ENCODE results near the gene CIZ1. TPM values are rescaled to one million over a fixed set of nuclear protein-coding genes. Genes with fewer than 3 reads are reported as not detected.

The CIZ1 gene
- total and polyA plus RNA-seq, 10 of the 15 experiments (the other 5 are each of a cell fraction or from before 2014, with no cell fraction given) = 1.8 to 91.6 (median 35.4) TPM

- intact Hi-C loops (cut with micrococcal nuclease; ENCODE audit: unreplicated experiment) = no loop called here
- ChIA-PET RAD21 (ENCODE audit: unreplicated experiment) (interaction anchor here (1.1 kb wide), 1 partner anchor 31 kb away, joined by 3 read pairs; no protein-coding TSS in a partner anchor), POLR2A (interaction anchor here (0.6 to 1.5 kb wide), 3 partner anchors 10 to 717 kb away, joined by 3 to 5 read pairs (median 5); partner anchors contain the start of gene NAIF1), CTCF (interaction anchor here (1.0 to 1.6 kb wide), 4 partner anchors 23 to 571 kb away, joined by 3 to 8 read pairs (median 4); no protein-coding TSS in a partner anchor), SMC1A (ENCODE audit: uncharacterized antibody, unreplicated experiment) (interaction anchor here (0.7 to 1.6 kb wide), 4 partner anchors 33 to 182 kb away, joined by 3 to 4 read pairs (median 3); partner anchors contain the start of genes GOLGA2 and SWI5)
- ATAC-seq (peak; percentile 60), FAIRE-seq (no peak), DNase-seq (ENCODE audit: low read depth, low spot score) (peak; percentile 37)
- no peaks in the 10 kb centered on the region for H3K9me3 ChIP-seq (replicated peaks; ENCODE audit: control insufficient read depth, insufficient read depth, low read length)
- peaks cover 8% of the 10 kb centered on the region for H3K4me1 ChIP-seq (ENCODE audit: control insufficient read depth, insufficient read depth, low read length)
- peak overlapping the region; percentile 85 for H3K27ac ChIP-seq (ENCODE audit: control insufficient read depth, insufficient read depth)
- no peaks in the 10 kb centered on the region for H4K20me1 ChIP-seq (ENCODE audit: control insufficient read depth, insufficient read depth)
- H3K27me3 ChIP-seq (replicated peaks in 1 of 2; ENCODE audit: control insufficient read depth in 2 of 2, insufficient read depth in 2 of 2, low read length in 1 of 2) = no peaks in the 10 kb centered on the region
- peaks cover 0 to 10% of the 10 kb centered on the region in 2 experiments; a peak in 2 of 4 replicates for H3K36me3 ChIP-seq (ENCODE audit: control insufficient read depth in 2 of 2, insufficient read depth in 2 of 2, low read length in 1 of 2)
- TF ChIP-seq GABPA (IDR thresholded peaks at IDR 0.05; ENCODE audit: low read depth) (0 out of 2 replicates have a peak, but pooled peaks have one; percentile 57), RUNX3 (IDR thresholded peaks at IDR 0.05; ENCODE audit: low read length) (peak; percentile 66), PML (IDR thresholded peaks at IDR 0.05; ENCODE audit: low read length) (no peak), E2F4 (IDR thresholded peaks at IDR 0.05; ENCODE audit: low read depth, low read length) (0 out of 2 replicates have a peak, but pooled peaks have one; percentile 1), BCL3 (IDR thresholded peaks at IDR 0.05; ENCODE audit: borderline replicate concordance, insufficient read depth, low read depth, low read length, poor library complexity, severe bottlenecking) (no peak), RB1 (IDR thresholded peaks at IDR 0.05; ENCODE audit: borderline replicate concordance) (no peak), NFYB (IDR thresholded peaks at IDR 0.05; ENCODE audit: insufficient read depth, low read depth, low read length) (0 out of 2 replicates have a peak, but pooled peaks have one; percentile 8), GATAD2B (conservative IDR thresholded peaks at IDR 0.05; ENCODE audit: low read depth) (0 out of 2 replicates have a peak, but pooled peaks have one; percentile 40), MLLT1 (IDR thresholded peaks at IDR 0.05) (0 out of 2 replicates have a peak, but pooled peaks have one; percentile 44), BHLHE40 (IDR thresholded peaks at IDR 0.05; ENCODE audit: borderline replicate concordance in 1 of 2, low read depth in 2 of 2, low read length in 1 of 2) (peak; percentile 52 to 60; a peak in 2 of 4 replicates), ZBTB40 (IDR thresholded peaks at IDR 0.05; ENCODE audit: borderline replicate concordance) (peak; percentile 52; the same call in 1 of the 2 replicates)
- H3K4me2 ChIP-seq (ENCODE audit: control insufficient read depth, insufficient read depth) = peak overlapping the region; percentile 90
- H2AFZ ChIP-seq (ENCODE audit: control insufficient read depth, low read depth, low read length) = peak overlapping the region; percentile 90
- in situ Hi-C loops (cut with MboI) = no loop called here
- TSS peak; percentile 89 for BruUV-seq (replicated peaks)
- H3K9ac ChIP-seq (ENCODE audit: control insufficient read depth, insufficient read depth, low read length) = peak overlapping the region; percentile 75
- 28% methylated on average over 11 of the region's 11 CpGs for WGBS (ENCODE audit: insufficient coverage, insufficient replicate concordance, low lambda C conversion rate, missing lambda C conversion rate)
- peaks cover 9% of the 10 kb centered on the region for H3K79me2 ChIP-seq (ENCODE audit: control insufficient read depth, insufficient read depth, low read length)
- peak overlapping the region; percentile 79 for H3K4me3 ChIP-seq
Measured at GRCh38 chr9:128159522-128159783, 31.9 kb downstream of the CIZ1 start.
